ENCODE results near the gene PLAAT4. TPM values are rescaled to one million over a fixed set of nuclear protein-coding genes. Genes with fewer than 3 reads are reported as not detected.
"Not testable (repeated sequence)": the region's sequence is repeated elsewhere in the genome, so short reads cannot be mapped to it uniquely, and the experiment has no call there.

PLAAT4 gene
- total RNA-seq, 1 donor from 2014 or later: 14.1 TPM

GRCh38 chr11:63521896-63522295 is 14.7 kb upstream of the PLAAT4 start:
- no peaks in the 10 kb centered on the region for H3K27me3 ChIP-seq (ENCODE audit: control insufficient read depth, insufficient read depth, low read length)
- no peaks in the 10 kb centered on the region for H3K36me3 ChIP-seq (ENCODE audit: control insufficient read depth, insufficient read depth, low read length)
- H3K4me3 ChIP-seq (ENCODE audit: low read depth, low read length): no peak overlapping the region
- no peak for DNase-seq (ENCODE audit: low read depth)
- TF ChIP-seq CTCF (IDR thresholded peaks at IDR 0.05; ENCODE audit: insufficient read depth, low read length, poor library complexity, severe bottlenecking): no peak

- Histone ChIP-seq H3K36me3 (ENCODE audit: control insufficient read depth, insufficient read depth, low read length) (no peaks in the 10 kb centered on the region), H3K27me3 (ENCODE audit: control insufficient read depth, insufficient read depth, low read length) (no peaks in the 10 kb centered on the region), H3K4me3 (ENCODE audit: low read depth, low read length) (no peak overlapping the region)
- DNase-seq (ENCODE audit: low read depth): no peak
- no peak for TF ChIP-seq CTCF (IDR thresholded peaks at IDR 0.05; ENCODE audit: insufficient read depth, low read length, poor library complexity, severe bottlenecking)
These were observed 13.5 kb upstream of the PLAAT4 start for GRCh38 chr11:63523151-63523550.

GRCh38 chr11:63527667-63528066 is 8.9 kb upstream of the PLAAT4 start:
- no peak for DNase-seq (ENCODE audit: low read depth)
- no peak overlapping the region for H3K4me3 ChIP-seq (ENCODE audit: low read depth, low read length)
- H3K36me3 ChIP-seq (ENCODE audit: control insufficient read depth, insufficient read depth, low read length): no peaks in the 10 kb centered on the region
- no peak for TF ChIP-seq CTCF (IDR thresholded peaks at IDR 0.05; ENCODE audit: insufficient read depth, low read length, poor library complexity, severe bottlenecking)
- H3K27me3 ChIP-seq (ENCODE audit: control insufficient read depth, insufficient read depth, low read length): no peaks in the 10 kb centered on the region

- DNase-seq (ENCODE audit: low read depth); H3K4me3 ChIP-seq (ENCODE audit: low read depth, low read length); H3K27me3 ChIP-seq (ENCODE audit: control insufficient read depth, insufficient read depth, low read length); H3K36me3 ChIP-seq (ENCODE audit: control insufficient read depth, insufficient read depth, low read length): not testable (repeated sequence)
These were observed 8.5 kb upstream of the PLAAT4 start for GRCh38 chr11:63528156-63528555.

- not testable (repeated sequence) for H3K27me3 ChIP-seq (ENCODE audit: control insufficient read depth, insufficient read depth, low read length); H3K36me3 ChIP-seq (ENCODE audit: control insufficient read depth, insufficient read depth, low read length); DNase-seq (ENCODE audit: low read depth); H3K4me3 ChIP-seq (ENCODE audit: low read depth, low read length)
These were observed 7.8 kb upstream of the PLAAT4 start for GRCh38 chr11:63528729-63529278.

GRCh38 chr11:63529373-63529772 is 7.2 kb upstream of the PLAAT4 start:
- not testable (repeated sequence) for H3K4me3 ChIP-seq (ENCODE audit: low read depth, low read length); H3K27me3 ChIP-seq (ENCODE audit: control insufficient read depth, insufficient read depth, low read length); H3K36me3 ChIP-seq (ENCODE audit: control insufficient read depth, insufficient read depth, low read length); DNase-seq (ENCODE audit: low read depth)

GRCh38 chr11:63530021-63530420 is 6.6 kb upstream of the PLAAT4 start:
- Histone ChIP-seq H3K36me3 (ENCODE audit: control insufficient read depth, insufficient read depth, low read length) (no peaks in the 10 kb centered on the region), H3K27me3 (ENCODE audit: control insufficient read depth, insufficient read depth, low read length) (no peaks in the 10 kb centered on the region), H3K4me3 (ENCODE audit: low read depth, low read length) (no peak overlapping the region)
- TF ChIP-seq CTCF (IDR thresholded peaks at IDR 0.05; ENCODE audit: insufficient read depth, low read length, poor library complexity, severe bottlenecking): no peak
- no peak for DNase-seq (ENCODE audit: low read depth)

GRCh38 chr11:63531074-63531792 is 5.4 kb upstream of the PLAAT4 start:
- not testable (repeated sequence) for H3K27me3 ChIP-seq (ENCODE audit: control insufficient read depth, insufficient read depth, low read length); H3K4me3 ChIP-seq (ENCODE audit: low read depth, low read length); H3K36me3 ChIP-seq (ENCODE audit: control insufficient read depth, insufficient read depth, low read length)
- DNase-seq (ENCODE audit: low read depth): peak; percentile 84
